ENCODE measurements around the gene PYROXD2.

GRCh38 chr10:98418665-98419468 lies 3.9 kb upstream of the PYROXD2 start:
- TF ChIP-seq CTCF (conservative IDR thresholded peaks at IDR 0.05; ENCODE audit: low read depth in 2 of 2) (no peak), EZH2 (IDR thresholded peaks at IDR 0.05; ENCODE audit: low read depth, unreplicated experiment) (no peak), ETS1 (IDR thresholded peaks at IDR 0.05) (no peak), NANOG (IDR thresholded peaks at IDR 0.05; ENCODE audit: borderline replicate concordance) (no peak), REST (IDR thresholded peaks at IDR 0.05; ENCODE audit: unreplicated experiment) (no peak), EZH2phosphoT487 (IDR thresholded peaks at IDR 0.05; ENCODE audit: unreplicated experiment) (no peak), POLR2AphosphoS5 (IDR thresholded peaks at IDR 0.05; ENCODE audit: low read depth) (no peak), CREB1 (CRISPR knock-in tag; IDR thresholded peaks at IDR 0.05; ENCODE audit: low read depth) (no peak), JUNB (IDR thresholded peaks at IDR 0.05; ENCODE audit: unreplicated experiment) (no peak), ZNF331 (CRISPR knock-in tag; IDR thresholded peaks at IDR 0.05; ENCODE audit: low read depth) (no peak), ZNF114 (CRISPR knock-in tag; IDR thresholded peaks at IDR 0.05) (no peak), ZNF462 (CRISPR knock-in tag; IDR thresholded peaks at IDR 0.05) (no peak), STAT1 (IDR thresholded peaks at IDR 0.05; ENCODE audit: unreplicated experiment) (no peak)
